RWPE1 (cell line): ENCODE results near the gene HEPACAM.

Experiments used
- CTCF ChIA-PET: fragments of 350-600 bp; sonication (Branson Sonifier 250); formaldehyde crosslinking; extraction: SDS; loops from one replicate; lab custom pipeline; 2021; lab: Yijun Ruan, JAX
- POLR2A ChIA-PET: fragments of 400-600 bp; formaldehyde crosslinking; extraction: SDS; loops from one replicate; lab custom pipeline; 2020; ENCODE audit warnings: antibody characterized with exemption; ENCODE audit not compliant: low non-redundant PET; lab: Yijun Ruan, JAX
- DNase-seq: peaks from one replicate; pipeline ENCODE4 v3.0.0; 2012; ENCODE audit warnings: low spot score
- H3K27ac ChIP-seq: fragments of 450-650 bp; 2 replicates; pipeline ENCODE4 v1.5.1; 2017
- CTCF ChIP-seq: fragments of 450-650 bp; conservative IDR thresholded peaks from 2 replicates; pipeline ENCODE4 v1.5.1; 2017; ENCODE audit warnings: low read depth, mild to moderate bottlenecking

The HEPACAM gene

GRCh38 chr11:124916370-124916710 is 19.5 kb downstream of the HEPACAM start:
- ChIA-PET CTCF (interaction anchor here (0.6 kb wide), 3 partner anchors 16 to 224 kb away, joined by 3 to 5 read pairs (median 4); no protein-coding TSS in a partner anchor), POLR2A (no interaction called here)
- no peak for TF ChIP-seq CTCF
- H3K27ac ChIP-seq = no peak overlapping the region
- no peak for DNase-seq

GRCh38 chr11:124915541-124916369 is 20.1 kb downstream of the HEPACAM start:
- no peak overlapping the region for H3K27ac ChIP-seq
- DNase-seq = no peak
- POLR2A ChIA-PET = no interaction called here
- TF ChIP-seq CTCF = no peak
- CTCF ChIA-PET = no interaction called here

GRCh38 chr11:124902616-124903015 is 33.2 kb downstream of the HEPACAM start:
- no peak for TF ChIP-seq CTCF
- peak; percentile 56 for DNase-seq
- no peak overlapping the region for H3K27ac ChIP-seq
- CTCF ChIA-PET = no interaction called here
- POLR2A ChIA-PET = no interaction called here

- CTCF ChIA-PET = interaction anchor here (0.6 kb wide), 2 partner anchors 16 to 53 kb away, joined by 3 to 4 read pairs; no protein-coding TSS in a partner anchor
- peak; percentile 89 for DNase-seq
- H3K27ac ChIP-seq = peak overlapping the region; percentile 98
- no peak for TF ChIP-seq CTCF
- POLR2A ChIA-PET = interaction anchor here (1.6 kb wide), 1 partner anchor 53 kb away, joined by 7 read pairs; the partner anchor contains the start of gene CCDC15
Observed at GRCh38 chr11:124900464-124900863, 35.4 kb downstream of the HEPACAM start.

GRCh38 chr11:124899383-124900145 is 36.3 kb downstream of the HEPACAM start:
- ChIA-PET POLR2A (interaction anchor here (1.6 to 1.8 kb wide), 2 partner anchors 23 to 54 kb away, joined by 7 read pairs; partner anchors contain the start of gene CCDC15), CTCF (interaction anchor here (0.6 kb wide), 1 partner anchor 265 kb away, joined by 4 read pairs; the partner anchor contains the start of gene PKNOX2)
- no peak for TF ChIP-seq CTCF
- peak overlapping the region; percentile 98 for H3K27ac ChIP-seq
- DNase-seq = no peak

- ChIA-PET POLR2A (interaction anchor here (1.0 to 1.8 kb wide), 2 partner anchors 22 to 55 kb away, joined by 3 to 7 read pairs; no protein-coding TSS in a partner anchor), CTCF (interaction anchor here (0.9 to 1.8 kb wide), 3 partner anchors 14 to 33 kb away, joined by 3 to 7 read pairs (median 5); no protein-coding TSS in a partner anchor)
- peak; percentile 50 for DNase-seq
- TF ChIP-seq CTCF = no peak
- peak overlapping the region; percentile 98 for H3K27ac ChIP-seq
Observed at GRCh38 chr11:124898711-124899110, 37.1 kb downstream of the HEPACAM start.
